Measurements from ENCODE around the gene HILPDA. TPM values are rescaled to one million over a fixed set of nuclear protein-coding genes. Genes with fewer than 3 reads are reported as not detected.

The HILPDA gene
- total and polyA plus RNA-seq, 8 donors, result 2.0 to 7.4 (median 4.9) TPM

DNA sequence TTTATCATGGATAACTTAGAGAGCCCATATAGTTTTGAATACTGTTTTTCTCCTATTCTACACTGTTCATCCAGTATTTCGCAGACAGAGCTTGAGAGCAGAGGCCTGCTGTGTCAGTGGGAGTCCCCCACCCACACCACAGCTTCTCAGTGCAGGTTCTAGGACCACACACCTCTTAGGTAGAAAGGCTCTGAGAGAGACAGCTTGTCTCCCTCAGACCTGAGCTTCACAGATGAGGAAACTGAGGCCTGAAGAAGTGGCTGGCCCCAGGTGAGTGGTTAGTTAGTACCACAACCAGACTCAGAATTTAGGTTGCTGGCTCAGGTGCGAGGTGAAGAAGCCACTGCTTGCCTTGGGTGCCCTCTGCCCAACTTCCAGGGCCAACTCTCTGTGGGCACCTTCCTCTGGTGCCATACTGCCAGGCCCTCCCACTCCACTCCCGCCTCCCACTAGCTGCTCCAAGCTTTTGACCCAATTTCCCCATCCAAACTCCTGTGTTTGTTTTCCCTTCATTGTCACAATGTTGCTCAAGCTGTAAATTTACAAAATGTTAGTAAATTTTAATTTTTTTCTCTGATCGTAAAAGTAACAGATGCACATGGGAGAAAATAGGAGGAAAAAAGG lies 7.6 kb upstream of the HILPDA start:
- intact Hi-C loops (cut with DNase I), result no loop called here
- Histone ChIP-seq H3K4me3 (no peak overlapping the region), H3K36me3 (no peaks in the 10 kb centered on the region), H3K4me1 (peaks cover under 1 to 14% (median 3%) of the 10 kb centered on the region in 3 donors), H3K9me3 (no peaks in the 10 kb centered on the region), H3K27me3 (no peaks in the 10 kb centered on the region), H3K27ac (no peak overlapping the region)
- ATAC-seq, result no peak
- no peak for TF ChIP-seq CTCF (IDR thresholded peaks at IDR 0.05)
- WGBS, 2 donors, result 73 to 74% methylated on average over 4 of the region's 4 CpGs
- DNase-seq, result no peak
- FAIRE-seq, result no peak

GRCh38 chr7:128448751-128449302 lies 6.9 kb upstream of the HILPDA start:
- WGBS, 2 donors, result 69 to 75% methylated on average over 6 of the region's 6 CpGs
- H3K4me1 ChIP-seq, result peaks cover 6 to 20% (median 10%) of the 10 kb centered on the region in 3 donors

DNA sequence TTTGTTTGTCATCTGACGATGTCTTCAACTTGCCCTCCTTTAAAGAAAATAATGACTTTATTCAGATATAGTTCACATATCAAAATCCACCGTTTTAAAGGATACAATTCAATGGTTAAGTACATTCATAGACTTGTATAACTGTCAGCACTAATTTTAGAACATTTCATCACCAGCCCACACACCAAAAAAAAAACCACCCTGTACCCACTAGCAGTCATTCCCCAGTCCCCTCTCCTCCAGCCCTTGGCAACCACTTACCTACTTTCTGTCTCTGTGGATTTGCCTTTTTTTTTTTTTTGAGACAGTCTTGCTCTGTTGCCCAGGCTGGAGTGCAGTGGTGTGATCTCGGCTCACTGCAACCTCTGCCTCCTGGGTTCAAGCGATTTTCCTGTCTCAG lies 5.3 kb upstream of the HILPDA start:
- no peak overlapping the region for H3K27ac ChIP-seq
- no peak for TF ChIP-seq CTCF (IDR thresholded peaks at IDR 0.05)
- peaks cover 17 to 27% (median 23%) of the 10 kb centered on the region in 3 donors for H3K4me1 ChIP-seq
- no peak for DNase-seq
- no peak for ATAC-seq
- H3K27me3 ChIP-seq, result no peaks in the 10 kb centered on the region
- 71 to 73% methylated on average over 4 of the region's 4 CpGs for WGBS, 2 donors
- intact Hi-C loops (cut with DNase I), result no loop called here
- FAIRE-seq, result no peak
- no peak overlapping the region for H3K4me3 ChIP-seq
- no peaks in the 10 kb centered on the region for H3K9me3 ChIP-seq
- H3K36me3 ChIP-seq, result no peaks in the 10 kb centered on the region

More at GRCh38 chr7:128448751-128449302, 6.9 kb upstream of the HILPDA start:
- intact Hi-C loops (cut with DNase I), result no loop called here
- DNase-seq (no peak), ATAC-seq (no peak), FAIRE-seq (no peak)
- no peaks in the 10 kb centered on the region for H3K27me3 ChIP-seq
- no peak overlapping the region for H3K27ac ChIP-seq
- H3K9me3 ChIP-seq, result no peaks in the 10 kb centered on the region
- no peaks in the 10 kb centered on the region for H3K36me3 ChIP-seq
- no peak for TF ChIP-seq CTCF (IDR thresholded peaks at IDR 0.05)
- no peak overlapping the region for H3K4me3 ChIP-seq

GRCh38 chr7:128450913-128451312 lies 4.8 kb upstream of the HILPDA start:
- Histone ChIP-seq H3K4me3 (no peak overlapping the region), H3K9me3 (no peaks in the 10 kb centered on the region), H3K27me3 (no peaks in the 10 kb centered on the region), H3K27ac (no peak overlapping the region), H3K4me1 (peaks cover 17 to 27% (median 23%) of the 10 kb centered on the region in 3 donors), H3K36me3 (no peaks in the 10 kb centered on the region)
- WGBS, 2 donors, result 93 to 95% methylated on average over 5 of the region's 5 CpGs
- no peak for FAIRE-seq
- intact Hi-C loops (cut with DNase I), result no loop called here
- no peak for ATAC-seq
- DNase-seq, result no peak
- no peak for TF ChIP-seq CTCF (IDR thresholded peaks at IDR 0.05)

DNA sequence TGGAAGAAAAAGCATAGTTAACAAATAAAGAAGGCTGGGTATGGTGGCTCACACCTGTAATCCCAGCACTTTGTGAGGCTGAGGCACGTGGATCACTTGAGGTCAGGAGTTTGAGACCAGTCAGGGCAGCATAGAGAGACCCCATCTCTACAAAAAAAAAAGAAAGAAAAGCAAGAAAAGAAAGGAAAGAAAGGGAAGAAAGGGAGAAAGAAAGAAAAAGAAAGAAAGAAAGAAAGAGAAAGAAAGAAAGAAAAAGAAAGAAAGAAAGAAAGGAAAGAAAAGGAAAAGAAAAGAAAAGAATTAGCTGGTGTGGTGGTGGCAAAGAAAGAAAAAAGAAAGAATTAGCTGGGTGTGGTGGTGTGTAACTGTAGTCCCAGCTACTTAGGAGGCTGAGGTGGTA lies 3.1 kb upstream of the HILPDA start:
- FAIRE-seq, result no peak
- TF ChIP-seq CTCF (IDR thresholded peaks at IDR 0.05), result no peak
- WGBS, 2 donors, result 86 to 97% methylated on average over 1 of the region's 1 CpG

More for the DNA sequence above, 3.1 kb upstream of the HILPDA start:
- Histone ChIP-seq H3K4me1 (peaks cover 25 to 36% (median 30%) of the 10 kb centered on the region in 3 donors), H3K4me3 (no peak overlapping the region), H3K27ac (no peak overlapping the region), H3K36me3 (no peaks in the 10 kb centered on the region), H3K27me3 (no peaks in the 10 kb centered on the region), H3K9me3 (no peaks in the 10 kb centered on the region)
- no peak for ATAC-seq
- intact Hi-C loops (cut with DNase I), result no loop called here
- no peak for DNase-seq

Measured in pancreas (tissue), 10 donors.